Esophagus squamous epithelium (tissue), 5 donors: ENCODE measurements around the gene DNAH14. TPM values are rescaled to one million over a fixed set of nuclear protein-coding genes. Genes with fewer than 3 reads are reported as not detected.
"Not testable (repeated sequence)": the region's sequence is repeated elsewhere in the genome, so short reads cannot be mapped to it uniquely, and the experiment has no call there.

Source experiments
- DNase-seq: peaks from one replicate; lab custom pipeline; 2025; lab: John Stamatoyannopoulos, UW
- H3K27ac ChIP-seq, 4 donors: fragments of 200-600 bp; sonication (generic); one replicate each; pipeline ENCODE4 v1.5.1; 2016 to 2019; ENCODE audit warnings: mild to moderate bottlenecking in 1 of 4
- H3K27me3 ChIP-seq, 4 donors: fragments of 200-600 bp; sonication (generic); 1 replicate in 3 of 4; 2 replicates in 1 of 4; pipeline versions ENCODE4 v1.5.1 to v1.6.0; 2017 to 2021; ENCODE audit warnings: antibody characterized with exemption in 1 of 4
- H3K36me3 ChIP-seq, 3 donors: fragments of 200-600 bp; sonication (generic); one replicate each; pipeline ENCODE4 v1.5.1; 2016 to 2019
- H3K4me1 ChIP-seq, 3 donors: fragments of 200-600 bp; sonication (generic); one replicate each; pipeline ENCODE4 v1.5.1; 2017 to 2019
- H3K4me3 ChIP-seq, 4 donors: fragments of 200-600 bp; sonication (generic); 1 replicate in 3 of 4; 2 replicates in 1 of 4; pipeline ENCODE4 v1.5.1; 2016 to 2019; ENCODE audit warnings: mild to moderate bottlenecking in 2 of 4, moderate library complexity in 1 of 4
- H3K9me3 ChIP-seq, 3 donors: fragments of 200-600 bp; sonication (generic); one replicate each; pipeline ENCODE4 v1.5.1; 2016 to 2019
- POLR2A ChIP-seq, 4 donors: fragments of 450-650 bp; IDR thresholded peaks; one replicate each; pipeline ENCODE4 v1.6.1; 2017; ENCODE audit warnings: antibody characterized with exemption in 4 of 4, mild to moderate bottlenecking in 4 of 4, moderate library complexity in 3 of 4
- WGBS, 2 donors: methylation state at CpG; one replicate each; pipeline ENCODE4 v1.1.5; 2018; 5-methylcytosine and 5-hydroxymethylcytosine counted together
- intact Hi-C: fragments of 100-400 bp; cut with DNase I; formaldehyde crosslinking; loops from one replicate; pipeline ENCODE4 v1.15.0; 2022
- total RNA-seq, 4 donors: library from RNA; depleted of rRNA; stranded (reverse); fragments of >200 nt; gene quantifications; one replicate each; pipeline ENCODE4 v1.1.0, GENCODE V29; 2016
- TF ChIP-seq, protein P1 (sequence below), 6 experiments: fragments of 450-650 bp in 4 of 6; fragments of 200-600 bp in 2 of 6; sonication (generic) in 2 of 6; IDR thresholded peaks; one replicate each; pipeline ENCODE4 v1.5.1; 2016 to 2019; ENCODE audit warnings: antibody characterized with exemption in 6 of 6, mild to moderate bottlenecking in 4 of 6, moderate library complexity in 4 of 6
- donor health status: DM: yes; HTN: yes; CAD: no.

Gene DNAH14
- total RNA-seq, 4 donors from 2014 or later: 2.0 to 11.4 (median 7.3) TPM

DNA sequence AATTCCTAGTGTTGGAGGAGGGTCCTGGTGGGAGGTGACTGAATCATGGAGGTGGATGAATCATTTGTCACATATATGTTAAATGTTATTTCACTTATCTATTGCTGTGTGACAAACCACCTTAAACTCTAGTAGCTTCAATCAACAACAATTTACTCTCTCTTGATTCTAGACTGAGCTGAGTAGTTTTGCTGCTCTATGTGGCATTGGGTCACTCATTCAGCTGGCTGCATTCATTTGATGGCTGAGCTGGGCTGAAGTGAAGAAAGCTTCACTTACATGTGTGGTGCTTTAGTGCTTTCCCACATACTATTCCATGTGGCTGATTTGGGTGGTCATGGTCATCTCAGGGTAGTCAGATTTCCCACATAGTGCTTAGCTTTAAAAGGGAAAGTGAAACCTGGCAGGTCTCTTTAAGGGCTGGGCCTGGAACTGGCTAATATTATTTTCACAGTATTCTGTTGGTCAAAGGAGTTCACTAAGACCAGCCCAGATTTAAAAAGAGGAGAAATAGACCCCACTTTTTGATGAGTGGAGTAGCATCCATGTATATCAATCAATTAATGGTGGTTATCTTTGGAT is 10.5 kb downstream of the DNAH14 start:
- Histone ChIP-seq H3K4me3 (no peak overlapping the region), H3K4me1 (no peaks in the 10 kb centered on the region), H3K36me3 (no peaks in the 10 kb centered on the region), H3K27ac (no peak overlapping the region), H3K9me3 (peaks cover 0 to 4% (median under 1%) of the 10 kb centered on the region in 3 donors), H3K27me3 (no peaks in the 10 kb centered on the region)
- no peak for DNase-seq
- TF ChIP-seq, protein P1, sequence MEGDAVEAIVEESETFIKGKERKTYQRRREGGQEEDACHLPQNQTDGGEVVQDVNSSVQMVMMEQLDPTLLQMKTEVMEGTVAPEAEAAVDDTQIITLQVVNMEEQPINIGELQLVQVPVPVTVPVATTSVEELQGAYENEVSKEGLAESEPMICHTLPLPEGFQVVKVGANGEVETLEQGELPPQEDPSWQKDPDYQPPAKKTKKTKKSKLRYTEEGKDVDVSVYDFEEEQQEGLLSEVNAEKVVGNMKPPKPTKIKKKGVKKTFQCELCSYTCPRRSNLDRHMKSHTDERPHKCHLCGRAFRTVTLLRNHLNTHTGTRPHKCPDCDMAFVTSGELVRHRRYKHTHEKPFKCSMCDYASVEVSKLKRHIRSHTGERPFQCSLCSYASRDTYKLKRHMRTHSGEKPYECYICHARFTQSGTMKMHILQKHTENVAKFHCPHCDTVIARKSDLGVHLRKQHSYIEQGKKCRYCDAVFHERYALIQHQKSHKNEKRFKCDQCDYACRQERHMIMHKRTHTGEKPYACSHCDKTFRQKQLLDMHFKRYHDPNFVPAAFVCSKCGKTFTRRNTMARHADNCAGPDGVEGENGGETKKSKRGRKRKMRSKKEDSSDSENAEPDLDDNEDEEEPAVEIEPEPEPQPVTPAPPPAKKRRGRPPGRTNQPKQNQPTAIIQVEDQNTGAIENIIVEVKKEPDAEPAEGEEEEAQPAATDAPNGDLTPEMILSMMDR (IDR thresholded peaks at IDR 0.05): no peak
- TF ChIP-seq POLR2A (IDR thresholded peaks at IDR 0.05): no peak
- intact Hi-C loops: no loop called here

DNA sequence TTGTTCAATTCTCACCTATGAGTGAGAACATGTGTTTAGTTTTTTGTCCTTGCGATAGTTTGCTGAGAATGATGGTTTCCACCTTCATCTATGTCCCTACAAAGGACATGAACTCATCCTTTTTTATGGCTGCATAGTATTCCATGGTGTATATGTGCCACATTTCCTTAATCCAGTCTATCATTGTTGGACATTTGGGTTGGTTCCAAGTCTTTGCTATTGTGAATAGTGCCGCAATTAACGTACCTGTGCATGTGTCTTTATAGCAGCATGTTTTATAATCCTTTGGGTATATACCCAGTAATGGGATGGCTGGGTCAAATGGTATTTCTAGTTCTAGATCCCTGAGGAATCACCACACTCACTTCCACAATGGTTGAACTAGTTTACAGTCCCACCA is 11.3 kb downstream of the DNAH14 start:
- 94 to 99% methylated on average over 2 to 3 of the region's 3 CpGs for WGBS, 2 donors

DNA sequence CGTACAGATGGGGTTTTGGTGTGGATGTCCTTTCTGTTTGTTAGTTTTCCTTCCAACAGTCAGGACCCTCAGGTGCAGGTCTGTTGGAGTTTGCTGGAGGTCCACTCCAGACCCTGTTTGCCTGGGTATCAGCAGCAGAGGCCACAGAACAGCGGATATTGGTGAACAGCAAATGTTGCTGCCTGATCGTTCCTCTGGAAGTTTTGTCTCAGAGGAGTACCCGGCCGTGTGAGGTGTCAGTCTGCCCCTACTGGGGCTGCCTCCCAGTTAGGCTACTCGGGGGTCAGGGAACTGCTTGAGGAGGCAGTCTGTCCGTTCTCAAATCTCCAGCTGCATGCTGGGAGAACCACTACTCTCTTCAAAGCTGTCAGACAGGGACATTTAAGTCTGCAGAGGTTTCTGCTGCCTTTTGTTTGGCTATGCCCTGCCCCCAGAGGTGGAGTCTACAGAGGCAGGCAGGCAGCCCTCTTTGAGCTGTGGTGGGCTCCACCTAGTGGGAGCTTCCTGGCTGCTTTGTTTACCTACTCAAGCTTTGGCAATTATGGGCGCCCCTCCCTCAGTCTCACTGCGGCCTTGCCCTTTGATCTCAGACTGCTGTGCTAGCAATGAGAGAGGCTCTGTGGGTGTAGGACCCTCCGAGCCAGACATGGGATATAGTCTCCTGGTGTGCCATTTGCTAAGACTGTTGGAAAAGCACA is 16.3 kb downstream of the DNAH14 start:
- H3K4me1 ChIP-seq, intact Hi-C loops, H3K36me3 ChIP-seq, H3K27me3 ChIP-seq, H3K27ac ChIP-seq, H3K9me3 ChIP-seq, DNase-seq, H3K4me3 ChIP-seq: not testable (repeated sequence)
- 76 to 82% methylated on average over 7 of the region's 10 CpGs for WGBS, 2 donors

More for the DNA sequence above, 11.3 kb downstream of the DNAH14 start:
- H3K9me3 ChIP-seq, DNase-seq, intact Hi-C loops, H3K27me3 ChIP-seq, H3K4me3 ChIP-seq, H3K36me3 ChIP-seq, H3K4me1 ChIP-seq, H3K27ac ChIP-seq: not testable (repeated sequence)

DNA sequence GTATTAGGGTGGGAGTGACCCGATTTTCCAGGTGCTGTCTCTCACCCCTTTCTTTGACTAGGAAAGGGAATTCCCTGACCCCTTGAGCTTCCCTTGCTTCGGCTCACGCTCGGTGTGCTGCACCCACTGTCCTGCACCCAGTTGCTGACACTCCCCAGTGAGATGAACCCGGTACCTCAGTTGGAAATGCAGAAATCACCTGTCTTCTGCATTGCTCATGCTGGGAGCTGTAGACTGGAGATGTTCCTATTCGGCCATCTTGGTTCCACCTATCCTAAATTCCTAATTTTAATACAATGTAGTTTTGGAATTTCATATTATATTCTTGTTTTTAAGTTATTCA is 16.8 kb downstream of the DNAH14 start:
- H3K27me3 ChIP-seq, H3K9me3 ChIP-seq, H3K27ac ChIP-seq, DNase-seq, H3K4me1 ChIP-seq, H3K4me3 ChIP-seq, intact Hi-C loops, H3K36me3 ChIP-seq: not testable (repeated sequence)
- 90 to 96% methylated on average over 6 of the region's 6 CpGs for WGBS, 2 donors

DNA sequence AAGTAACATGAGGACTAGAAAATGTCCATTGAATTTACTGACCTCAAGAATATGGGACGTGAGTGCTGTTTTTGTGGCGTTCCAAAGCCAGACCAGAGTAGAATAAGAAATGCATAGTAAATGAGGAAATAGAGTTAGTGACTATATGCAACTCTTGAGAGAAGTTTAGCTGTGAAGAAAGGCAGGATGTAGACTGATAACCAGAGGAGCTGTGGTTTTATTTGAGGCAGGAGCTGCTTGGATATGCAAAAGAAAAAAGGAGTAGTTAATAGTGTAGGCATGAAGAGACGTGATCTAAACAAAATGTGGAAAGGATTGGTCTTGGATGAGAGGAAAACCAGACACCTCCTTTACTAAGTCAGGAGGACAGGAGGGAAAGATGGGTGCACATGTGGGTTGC is 28.2 kb downstream of the DNAH14 start:
- Histone ChIP-seq H3K4me1 (no peaks in the 10 kb centered on the region), H3K27ac (no peak overlapping the region), H3K4me3 (no peak overlapping the region), H3K36me3 (no peaks in the 10 kb centered on the region), H3K27me3 (no peaks in the 10 kb centered on the region), H3K9me3 (no peaks in the 10 kb centered on the region)
- no peak for DNase-seq
- TF ChIP-seq POLR2A (IDR thresholded peaks at IDR 0.05): no peak
- TF ChIP-seq, protein P1 (IDR thresholded peaks at IDR 0.05): no peak
- 79 to 84% methylated on average over 3 of the region's 3 CpGs for WGBS, 2 donors
- intact Hi-C loops: no loop called here

DNA sequence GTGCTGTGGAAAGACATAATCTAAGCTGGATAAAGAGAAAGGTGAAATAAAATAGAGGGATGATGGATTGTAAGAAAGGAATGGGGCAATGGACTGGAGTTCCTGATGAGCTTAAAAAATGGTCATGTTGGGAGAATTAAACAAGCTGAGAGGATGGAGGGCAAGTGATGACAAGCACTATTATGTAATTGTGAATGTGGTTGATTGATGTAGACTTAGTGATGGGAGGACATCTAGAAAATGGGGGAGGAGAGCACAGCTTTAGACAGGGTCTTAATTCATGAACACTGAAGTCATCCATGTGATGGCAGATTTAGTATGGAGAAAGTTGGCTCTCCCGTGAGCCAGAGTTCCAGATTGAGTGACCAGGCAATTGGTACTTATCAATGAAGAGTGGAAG is 29.0 kb downstream of the DNAH14 start:
- H3K9me3 ChIP-seq: no peaks in the 10 kb centered on the region
- no peak overlapping the region for H3K27ac ChIP-seq
- H3K4me1 ChIP-seq: no peaks in the 10 kb centered on the region
- H3K36me3 ChIP-seq: no peaks in the 10 kb centered on the region
- intact Hi-C loops: no loop called here
- no peaks in the 10 kb centered on the region for H3K27me3 ChIP-seq
- 77 to 80% methylated on average over 1 of the region's 1 CpG for WGBS, 2 donors
- TF ChIP-seq, protein P1 (IDR thresholded peaks at IDR 0.05): no peak
- TF ChIP-seq POLR2A (IDR thresholded peaks at IDR 0.05): no peak
- DNase-seq: no peak
- H3K4me3 ChIP-seq: no peak overlapping the region
